Measurements from ENCODE around the gene SWI5. TPM values are rescaled to one million over a fixed set of nuclear protein-coding genes. Genes with fewer than 3 reads are reported as not detected.

SWI5 gene
- total RNA-seq, 2 experiments from 2014 or later = 16.8 to 22.7 TPM

DNA sequence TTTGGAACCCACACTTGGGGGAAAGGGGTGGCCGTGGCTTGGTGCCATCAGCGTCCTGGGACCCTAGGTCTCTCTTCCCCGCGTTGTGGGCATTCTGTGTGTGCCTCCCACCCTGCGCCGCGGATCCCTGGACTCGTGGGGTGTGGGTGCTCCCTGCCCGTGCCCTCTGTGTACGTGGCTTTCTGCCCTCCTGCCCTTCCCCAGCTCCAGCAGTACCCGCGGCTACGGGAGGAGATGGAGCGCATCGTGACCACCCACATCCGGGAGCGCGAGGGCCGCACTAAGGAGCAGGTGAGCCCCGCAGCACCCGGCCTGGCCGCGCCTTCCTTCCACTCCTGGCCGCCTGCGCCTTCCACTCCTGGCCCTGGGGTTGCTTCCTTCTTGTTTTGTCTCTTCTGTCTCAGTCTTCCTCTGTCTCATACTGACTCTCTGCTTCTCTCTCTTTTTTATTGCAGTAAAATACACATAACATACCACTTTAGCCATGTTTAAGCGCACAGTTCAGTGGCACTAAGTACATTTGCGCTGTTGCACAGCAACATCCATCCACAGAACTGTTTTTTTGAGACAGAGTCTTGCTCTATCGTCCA, 42.2 kb upstream of the SWI5 start:
- CTCF ChIA-PET (ENCODE audit: unreplicated experiment) = no interaction called here
- H3K27ac ChIP-seq (ENCODE audit: low read depth, low read length, poor library complexity, severe bottlenecking) = no peak overlapping the region

DNA sequence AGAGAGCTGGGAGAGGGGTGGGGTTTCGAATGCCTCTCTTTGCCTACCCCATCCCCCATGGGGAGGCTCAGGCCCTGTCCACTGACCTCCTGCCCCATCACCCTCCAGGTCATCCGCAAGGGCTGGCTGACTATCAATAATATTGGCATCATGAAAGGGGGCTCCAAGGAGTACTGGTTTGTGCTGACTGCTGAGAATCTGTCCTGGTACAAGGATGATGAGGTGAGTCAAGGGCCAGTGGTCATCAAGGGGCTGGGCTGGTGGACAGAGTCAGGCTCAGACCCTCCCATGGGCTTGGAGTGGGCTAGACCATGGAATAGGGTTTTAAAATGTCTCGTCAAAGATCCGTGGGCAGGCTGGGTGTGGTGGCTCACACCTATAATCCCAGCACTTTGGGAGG, 34.0 kb upstream of the SWI5 start:
- no peaks in the 10 kb centered on the region for H3K9me3 ChIP-seq (ENCODE audit: low read length)
- H3K27ac ChIP-seq (ENCODE audit: low read depth, low read length, poor library complexity, severe bottlenecking) = no peak overlapping the region
- H4K20me1 ChIP-seq (ENCODE audit: insufficient read depth, low read length) = no peaks in the 10 kb centered on the region
- no peak overlapping the region for H3K4me3 ChIP-seq (ENCODE audit: low read depth, low read length, poor library complexity, severe bottlenecking)
- intact Hi-C loops (cut with micrococcal nuclease; ENCODE audit: unreplicated experiment) = no loop called here
- ChIA-PET POLR2A (interaction anchor here (0.9 kb wide), 1 partner anchor 8 kb away, joined by 4 read pairs; no protein-coding TSS in a partner anchor), CTCF (ENCODE audit: unreplicated experiment) (no interaction called here)
- H3K36me3 ChIP-seq (ENCODE audit: insufficient read depth, low read length) = no peaks in the 10 kb centered on the region
- H3K4me1 ChIP-seq (ENCODE audit: insufficient read depth, low read length, poor library complexity, severe bottlenecking) = peaks cover 17% of the 10 kb centered on the region
- H2AFZ ChIP-seq (ENCODE audit: low read length) = no peak overlapping the region
- DNase-seq (ENCODE audit: low spot score) = no peak
- no TSS peak for BruUV-seq (replicated peaks)
- H3K79me2 ChIP-seq (ENCODE audit: insufficient read depth, low read depth, low read length) = no peaks in the 10 kb centered on the region
- no peaks in the 10 kb centered on the region for H3K9me2 ChIP-seq (ENCODE audit: insufficient read depth, low read length)
- TF ChIP-seq EZH2phosphoT487 (IDR thresholded peaks at IDR 0.05; ENCODE audit: borderline replicate concordance, low read depth, low read length) = no peak
- TF ChIP-seq, protein P1, sequence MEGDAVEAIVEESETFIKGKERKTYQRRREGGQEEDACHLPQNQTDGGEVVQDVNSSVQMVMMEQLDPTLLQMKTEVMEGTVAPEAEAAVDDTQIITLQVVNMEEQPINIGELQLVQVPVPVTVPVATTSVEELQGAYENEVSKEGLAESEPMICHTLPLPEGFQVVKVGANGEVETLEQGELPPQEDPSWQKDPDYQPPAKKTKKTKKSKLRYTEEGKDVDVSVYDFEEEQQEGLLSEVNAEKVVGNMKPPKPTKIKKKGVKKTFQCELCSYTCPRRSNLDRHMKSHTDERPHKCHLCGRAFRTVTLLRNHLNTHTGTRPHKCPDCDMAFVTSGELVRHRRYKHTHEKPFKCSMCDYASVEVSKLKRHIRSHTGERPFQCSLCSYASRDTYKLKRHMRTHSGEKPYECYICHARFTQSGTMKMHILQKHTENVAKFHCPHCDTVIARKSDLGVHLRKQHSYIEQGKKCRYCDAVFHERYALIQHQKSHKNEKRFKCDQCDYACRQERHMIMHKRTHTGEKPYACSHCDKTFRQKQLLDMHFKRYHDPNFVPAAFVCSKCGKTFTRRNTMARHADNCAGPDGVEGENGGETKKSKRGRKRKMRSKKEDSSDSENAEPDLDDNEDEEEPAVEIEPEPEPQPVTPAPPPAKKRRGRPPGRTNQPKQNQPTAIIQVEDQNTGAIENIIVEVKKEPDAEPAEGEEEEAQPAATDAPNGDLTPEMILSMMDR (conservative IDR thresholded peaks at IDR 0.05; ENCODE audit: low read length) = no peak
- no peak overlapping the region for H3K4me2 ChIP-seq (ENCODE audit: low read length)

More for the DNA sequence above, 42.2 kb upstream of the SWI5 start:
- DNase-seq (ENCODE audit: low spot score) = no peak
- H3K9me2 ChIP-seq (ENCODE audit: insufficient read depth, low read length) = no peaks in the 10 kb centered on the region
- BruUV-seq (replicated peaks) = no TSS peak
- no peaks in the 10 kb centered on the region for H4K20me1 ChIP-seq (ENCODE audit: insufficient read depth, low read length)
- H3K36me3 ChIP-seq (ENCODE audit: insufficient read depth, low read length) = no peaks in the 10 kb centered on the region
- TF ChIP-seq, protein P1 (conservative IDR thresholded peaks at IDR 0.05; ENCODE audit: low read length) = no peak
- no peak for TF ChIP-seq EZH2phosphoT487 (IDR thresholded peaks at IDR 0.05; ENCODE audit: borderline replicate concordance, low read depth, low read length)
- intact Hi-C loops (cut with micrococcal nuclease; ENCODE audit: unreplicated experiment) = no loop called here
- H3K4me3 ChIP-seq (ENCODE audit: low read depth, low read length, poor library complexity, severe bottlenecking) = no peak overlapping the region
- POLR2A ChIA-PET = no interaction called here
- H3K9me3 ChIP-seq (ENCODE audit: low read length) = no peaks in the 10 kb centered on the region
- H3K4me2 ChIP-seq (ENCODE audit: low read length) = no peak overlapping the region
- H2AFZ ChIP-seq (ENCODE audit: low read length) = no peak overlapping the region
- no peaks in the 10 kb centered on the region for H3K79me2 ChIP-seq (ENCODE audit: insufficient read depth, low read depth, low read length)
- no peaks in the 10 kb centered on the region for H3K4me1 ChIP-seq (ENCODE audit: insufficient read depth, low read length, poor library complexity, severe bottlenecking)

DNA sequence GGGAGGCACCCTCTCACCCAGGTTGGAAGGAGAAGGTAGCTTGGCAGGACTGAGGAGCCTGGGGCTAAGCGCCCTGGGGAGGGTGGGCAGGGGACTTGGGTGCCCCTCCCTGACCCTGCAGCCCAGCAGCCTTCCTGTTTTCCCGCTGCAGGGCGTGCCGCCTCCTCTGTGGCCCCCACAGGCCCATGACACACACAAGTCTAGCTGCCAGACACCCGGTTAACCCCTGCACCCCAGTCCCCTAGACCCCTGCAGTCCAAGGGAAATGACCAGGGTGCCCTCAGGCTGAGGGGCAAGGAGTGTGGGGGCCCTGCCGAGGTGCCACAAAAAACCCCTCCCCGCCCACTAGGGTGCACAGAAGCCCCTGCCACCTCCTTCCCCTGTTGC, 33.3 kb upstream of the SWI5 start:
- ChIA-PET CTCF (ENCODE audit: unreplicated experiment) (no interaction called here), POLR2A (no interaction called here)
- no peak overlapping the region for H3K27ac ChIP-seq (ENCODE audit: low read depth, low read length, poor library complexity, severe bottlenecking)
- no peaks in the 10 kb centered on the region for H3K79me2 ChIP-seq (ENCODE audit: insufficient read depth, low read depth, low read length)
- no peak overlapping the region for H2AFZ ChIP-seq (ENCODE audit: low read length)
- H3K4me3 ChIP-seq (ENCODE audit: low read depth, low read length, poor library complexity, severe bottlenecking) = no peak overlapping the region
- no peaks in the 10 kb centered on the region for H3K9me3 ChIP-seq (ENCODE audit: low read length)
- no peaks in the 10 kb centered on the region for H3K9me2 ChIP-seq (ENCODE audit: insufficient read depth, low read length)
- no peaks in the 10 kb centered on the region for H4K20me1 ChIP-seq (ENCODE audit: insufficient read depth, low read length)
- BruUV-seq (replicated peaks) = no TSS peak
- TF ChIP-seq, protein P1 (conservative IDR thresholded peaks at IDR 0.05; ENCODE audit: low read length) = no peak
- no peak for TF ChIP-seq EZH2phosphoT487 (IDR thresholded peaks at IDR 0.05; ENCODE audit: borderline replicate concordance, low read depth, low read length)
- no peaks in the 10 kb centered on the region for H3K36me3 ChIP-seq (ENCODE audit: insufficient read depth, low read length)
- intact Hi-C loops (cut with micrococcal nuclease; ENCODE audit: unreplicated experiment) = no loop called here
- no peak for DNase-seq (ENCODE audit: low spot score)
- peaks cover 17% of the 10 kb centered on the region for H3K4me1 ChIP-seq (ENCODE audit: insufficient read depth, low read length, poor library complexity, severe bottlenecking)
- no peak overlapping the region for H3K4me2 ChIP-seq (ENCODE audit: low read length)
